MCF 10A (cell line): Measurements from ENCODE around the gene C10orf95. TPM values are rescaled to one million over a fixed set of nuclear protein-coding genes. Genes with fewer than 3 reads are reported as not detected.
A peak's percentile ranks its signal among the peaks of the same experiment; 100 is the strongest.

ENCODE experiments used
- BruUV-seq: library from RNA; stranded (reverse); fragments of 400-500 nt; replicated peaks from 2 replicates; lab custom pipeline; 2021; lab: Mats Ljungman, UMichigan
- CTCF ChIA-PET: fragments of 300-600 bp; sonication (Branson Sonifier 250); formaldehyde crosslinking; extraction: SDS; loops from one replicate; lab custom pipeline; 2021; ENCODE audit warnings: antibody characterized with exemption, inconsistent platforms; lab: Yijun Ruan, JAX
- POLR2A ChIA-PET: fragments of 300-600, 350-650 bp; sonication (Branson Sonifier 250); formaldehyde crosslinking; extraction: SDS; loops from one replicate; lab custom pipeline; 2020; ENCODE audit warnings: antibody characterized with exemption, inconsistent platforms; lab: Yijun Ruan, JAX
- DNase-seq: peaks from one replicate; pipeline ENCODE4 v3.0.0-alpha.2; 2018; ENCODE audit not compliant: unreplicated experiment
- H3K27ac Mint-ChIP-seq: one replicate; pipeline ENCODE4 v1.8.0; 2022; ENCODE audit warnings: mild to moderate bottlenecking, low read depth, mixed read lengths; ENCODE audit not compliant: unreplicated experiment
- H3K27me3 Mint-ChIP-seq: one replicate; pipeline ENCODE4 v1.8.0; 2022; ENCODE audit warnings: mixed read lengths; ENCODE audit not compliant: insufficient read depth, unreplicated experiment
- H3K36me3 Mint-ChIP-seq: one replicate; pipeline ENCODE4 v1.8.0; 2022; ENCODE audit warnings: mild to moderate bottlenecking, moderate library complexity, mixed read lengths; ENCODE audit not compliant: insufficient read depth, unreplicated experiment
- H3K4me1 Mint-ChIP-seq: one replicate; pipeline ENCODE4 v1.8.0; 2022; ENCODE audit warnings: mixed read lengths; ENCODE audit not compliant: insufficient read depth, unreplicated experiment
- H3K4me3 Mint-ChIP-seq: one replicate; pipeline ENCODE4 v1.8.0; 2022; ENCODE audit warnings: mild to moderate bottlenecking, moderate library complexity, mixed read lengths; ENCODE audit not compliant: unreplicated experiment
- H3K9me3 Mint-ChIP-seq: one replicate; pipeline ENCODE4 v1.8.0; 2022; ENCODE audit warnings: mixed read lengths; ENCODE audit not compliant: unreplicated experiment
- intact Hi-C: fragments of 100-400 bp; cut with micrococcal nuclease; formaldehyde crosslinking; loops from 2 replicates; pipeline ENCODE4 v1.14.1; 2022
- total RNA-seq: library from RNA; stranded (reverse); gene quantifications from 2 replicates; pipeline ENCODE4 v1.2.3, GENCODE V29; 2022
- TF ChIP-seq, protein P1 (sequence below): fragments of 200-600 bp; IDR thresholded peaks from one replicate; pipeline ENCODE4 v1.8.0; 2022; ENCODE audit warnings: antibody characterized with exemption, mild to moderate bottlenecking; ENCODE audit not compliant: unreplicated experiment

C10orf95 gene
- total RNA-seq, 1 experiment from 2014 or later, result 0.63 TPM

DNA sequence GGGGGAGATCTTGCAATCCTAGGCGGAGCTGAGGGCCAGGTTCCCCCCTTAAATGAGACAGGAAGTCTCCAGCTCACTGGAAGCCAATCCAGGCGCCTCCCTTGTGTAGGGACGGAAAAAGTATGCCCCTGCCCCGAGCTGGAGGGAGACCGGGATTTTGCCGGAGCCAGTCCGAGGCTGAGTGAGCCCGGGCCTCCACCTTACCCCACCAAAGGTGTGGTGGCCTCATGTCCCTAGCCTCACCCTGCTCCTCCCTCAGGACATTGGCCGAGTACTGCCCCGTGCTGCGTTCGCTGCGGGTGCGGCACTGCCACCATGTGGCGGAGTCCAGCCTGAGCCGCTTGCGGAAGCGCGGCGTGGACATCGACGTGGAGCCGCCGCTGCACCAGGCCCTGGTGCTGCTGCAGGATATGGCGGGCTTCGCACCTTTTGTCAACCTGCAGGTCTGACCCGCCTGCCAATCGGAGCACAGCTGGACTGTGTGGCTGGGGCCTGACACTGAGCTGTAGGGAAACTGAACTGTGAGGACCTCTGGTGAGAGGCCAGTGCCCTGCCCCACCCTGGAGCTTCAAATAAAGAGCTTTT is 28.7 kb downstream of the C10orf95 start:
- H3K4me3 Mint-ChIP-seq, result peak overlapping the region; percentile 99

DNA sequence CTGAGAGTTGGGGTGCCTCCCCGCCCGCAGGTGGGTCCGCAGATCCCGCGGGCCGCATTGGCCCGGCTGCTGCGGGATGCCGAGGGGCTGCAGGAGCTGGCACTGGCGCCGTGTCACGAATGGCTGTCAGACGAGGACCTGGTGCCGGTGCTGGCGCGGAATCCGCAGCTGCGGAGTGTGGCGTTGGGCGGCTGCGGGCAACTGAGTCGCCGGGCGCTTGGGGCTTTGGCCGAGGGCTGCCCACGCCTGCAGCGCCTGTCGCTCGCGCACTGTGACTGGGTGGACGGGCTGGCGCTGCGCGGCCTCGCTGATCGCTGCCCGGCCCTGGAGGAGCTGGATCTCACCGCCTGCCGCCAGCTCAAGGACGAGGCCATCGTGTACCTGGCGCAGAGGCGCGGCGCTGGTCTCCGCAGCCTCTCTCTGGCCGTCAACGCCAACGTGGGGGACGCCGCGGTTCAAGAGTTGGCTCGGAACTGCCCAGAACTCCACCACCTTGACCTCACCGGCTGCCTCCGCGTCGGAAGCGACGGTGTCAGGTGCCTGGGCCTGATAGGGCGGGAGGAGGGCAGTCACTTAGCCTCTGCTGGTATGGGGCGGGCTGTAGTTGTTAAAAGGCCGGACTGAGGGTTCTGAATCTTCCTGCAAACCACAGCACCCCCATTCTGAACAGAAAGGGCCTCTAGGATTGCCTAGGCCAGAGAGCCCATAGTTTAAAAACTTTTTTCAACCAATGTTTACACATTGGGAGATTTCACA is 29.4 kb downstream of the C10orf95 start:
- intact Hi-C loops, result loop anchor here (1.0 to 10.0 kb wide), 6 partner anchors 19 to 253 kb away; partner anchors contain the start of genes ELOVL3 and NFKB2
- ChIA-PET CTCF (interaction anchor here (0.6 to 8.6 kb wide), 25 partner anchors 11 to 474 kb away, joined by 3 to 137 read pairs (median 5); partner anchors contain the start of genes C10orf95, CUEDC2 and NFKB2), POLR2A (interaction anchor here (0.6 to 6.1 kb wide), 25 partner anchors 9 to 1362 kb away, joined by 3 to 119 read pairs (median 5); partner anchors contain the start of genes ACTR1A, C10orf95, CUEDC2 and GBF1)
- H3K4me1 Mint-ChIP-seq, result peaks cover 6% of the 10 kb centered on the region
- peak; percentile 63 for DNase-seq
- H3K36me3 Mint-ChIP-seq, result peaks cover 17% of the 10 kb centered on the region
- no peaks in the 10 kb centered on the region for H3K9me3 Mint-ChIP-seq
- BruUV-seq, result TSS peak; percentile 64
- TF ChIP-seq, protein P1, sequence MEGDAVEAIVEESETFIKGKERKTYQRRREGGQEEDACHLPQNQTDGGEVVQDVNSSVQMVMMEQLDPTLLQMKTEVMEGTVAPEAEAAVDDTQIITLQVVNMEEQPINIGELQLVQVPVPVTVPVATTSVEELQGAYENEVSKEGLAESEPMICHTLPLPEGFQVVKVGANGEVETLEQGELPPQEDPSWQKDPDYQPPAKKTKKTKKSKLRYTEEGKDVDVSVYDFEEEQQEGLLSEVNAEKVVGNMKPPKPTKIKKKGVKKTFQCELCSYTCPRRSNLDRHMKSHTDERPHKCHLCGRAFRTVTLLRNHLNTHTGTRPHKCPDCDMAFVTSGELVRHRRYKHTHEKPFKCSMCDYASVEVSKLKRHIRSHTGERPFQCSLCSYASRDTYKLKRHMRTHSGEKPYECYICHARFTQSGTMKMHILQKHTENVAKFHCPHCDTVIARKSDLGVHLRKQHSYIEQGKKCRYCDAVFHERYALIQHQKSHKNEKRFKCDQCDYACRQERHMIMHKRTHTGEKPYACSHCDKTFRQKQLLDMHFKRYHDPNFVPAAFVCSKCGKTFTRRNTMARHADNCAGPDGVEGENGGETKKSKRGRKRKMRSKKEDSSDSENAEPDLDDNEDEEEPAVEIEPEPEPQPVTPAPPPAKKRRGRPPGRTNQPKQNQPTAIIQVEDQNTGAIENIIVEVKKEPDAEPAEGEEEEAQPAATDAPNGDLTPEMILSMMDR, result no peak
- peak overlapping the region; percentile 99 for H3K4me3 Mint-ChIP-seq
- no peaks in the 10 kb centered on the region for H3K27me3 Mint-ChIP-seq
- H3K27ac Mint-ChIP-seq, result peak overlapping the region; percentile 64

More for the DNA sequence above, 28.7 kb downstream of the C10orf95 start:
- peak overlapping the region; percentile 64 for H3K27ac Mint-ChIP-seq
- peak; percentile 75 for DNase-seq
- no TSS peak for BruUV-seq
- POLR2A ChIA-PET, result interaction anchor here (0.6 to 6.1 kb wide), 23 partner anchors 10 to 1362 kb away, joined by 3 to 119 read pairs (median 4); partner anchors contain the start of genes ACTR1A, C10orf95, CUEDC2 and GBF1
- H3K27me3 Mint-ChIP-seq, result no peaks in the 10 kb centered on the region
- peaks cover 17% of the 10 kb centered on the region for H3K36me3 Mint-ChIP-seq
- peaks cover 13% of the 10 kb centered on the region for H3K4me1 Mint-ChIP-seq
- TF ChIP-seq, protein P1, result peak; percentile 90
- intact Hi-C loops, result loop anchor here (1.0 to 10.0 kb wide), 4 partner anchors 57 to 253 kb away; partner anchors contain the start of gene ELOVL3
- CTCF ChIA-PET, result interaction anchor here (0.6 to 8.6 kb wide), 32 partner anchors 10 to 473 kb away, joined by 3 to 137 read pairs (median 4); partner anchors contain the start of genes C10orf95, CUEDC2 and NFKB2
- H3K9me3 Mint-ChIP-seq, result no peaks in the 10 kb centered on the region

- Mint-ChIP-seq H3K9me3 (no peaks in the 10 kb centered on the region), H3K36me3 (peaks cover 17% of the 10 kb centered on the region), H3K27me3 (peaks cover 1% of the 10 kb centered on the region), H3K27ac (peak overlapping the region; percentile 94), H3K4me3 (peak overlapping the region; percentile 99), H3K4me1 (peaks cover 5% of the 10 kb centered on the region)
- TF ChIP-seq, protein P1, result no peak
- ChIA-PET CTCF (interaction anchor here (0.8 to 8.6 kb wide), 10 partner anchors 11 to 253 kb away, joined by 3 to 137 read pairs (median 7); partner anchors contain the start of genes C10orf95, CUEDC2 and NFKB2), POLR2A (interaction anchor here (0.6 to 6.1 kb wide), 21 partner anchors 9 to 1940 kb away, joined by 3 to 119 read pairs (median 6); partner anchors contain the start of genes ACTR1A, C10orf95, CUEDC2 and NFKB2)
- DNase-seq, result no peak
- BruUV-seq, result no TSS peak
- intact Hi-C loops, result loop anchor here (2.0 to 10.0 kb wide), 4 partner anchors 19 to 197 kb away; partner anchors contain the start of genes ELOVL3 and NFKB2
These were observed 29.9 kb downstream of the C10orf95 start for GRCh38 chr10:102421507-102421756.
